Measurements from ENCODE around the gene BOK. TPM values are rescaled to one million over a fixed set of nuclear protein-coding genes. Genes with fewer than 3 reads are reported as not detected.

BOK gene
- total and polyA plus RNA-seq, 9 of the 15 experiments (the other 6 are each of a cell fraction or from before 2014, with no cell fraction given) = 0.03 to 3.3 (median 2.0) TPM; not detected in 1

GRCh38 chr2:241511091-241511741, 47.3 kb upstream of the BOK start:
- TF ChIP-seq ZBTB5 (IDR thresholded peaks at IDR 0.05) (no peak), NR2F6 (CRISPR knock-in tag; IDR thresholded peaks at IDR 0.05) (no peak)
- H3K9me3 ChIP-seq (replicated peaks; ENCODE audit: control insufficient read depth, insufficient read depth, low read depth, low read length) = no peaks in the 10 kb centered on the region
- ChIA-PET POLR2A (interaction anchor here (0.7 kb wide), 1 partner anchor 8 kb away, joined by 3 read pairs; no protein-coding TSS in a partner anchor), CTCF (ENCODE audit: low intra/inter-chr PET ratio) (no interaction called here)
- no peak overlapping the region; a peak in 1 of 4 replicates for H3K9ac ChIP-seq (ENCODE audit: insufficient read depth in 1 of 2, low read depth in 2 of 2, low read length in 2 of 2)
- peaks cover 12 to 22% of the 10 kb centered on the region in 2 experiments; a peak in 4 of 5 replicates for H3K4me1 ChIP-seq (replicated peaks in 1 of 2; ENCODE audit: control insufficient read depth in 2 of 2, insufficient read depth in 2 of 2, low read length in 2 of 2)
- H3K9me1 ChIP-seq (ENCODE audit: control insufficient read depth, insufficient read depth, low read length) = no peaks in the 10 kb centered on the region
- H3K36me3 ChIP-seq (ENCODE audit: control insufficient read depth, insufficient read depth, low read length) = peaks cover 1% of the 10 kb centered on the region; the same call in 1 of the 3 replicates
- no peak for DNase-seq (ENCODE audit: extremely low read depth in 1 of 4, low spot score in 3 of 4)
- no peak overlapping the region for H3K27ac ChIP-seq (ENCODE audit: extremely low read depth, low read depth, low read length)
- intact Hi-C loops (cut with micrococcal nuclease) = no loop called here
- no peak overlapping the region for H3K4me3 ChIP-seq
- no peaks in the 10 kb centered on the region for H3K27me3 ChIP-seq (ENCODE audit: control insufficient read depth in 2 of 2, insufficient read depth in 2 of 2, low read length in 2 of 2)
- H4K20me1 ChIP-seq (replicated peaks; ENCODE audit: control insufficient read depth, insufficient read depth, low read length) = no peaks in the 10 kb centered on the region
- WGBS (ENCODE audit: insufficient coverage, low coverage, missing lambda C conversion rate) = 75% methylated on average over 6 of the region's 6 CpGs
- H3K4me2 ChIP-seq (ENCODE audit: insufficient read depth, low read length) = no peak overlapping the region
- no peak for ATAC-seq
- FAIRE-seq = no peak
- BruUV-seq (replicated peaks) = TSS peak; percentile 31
- no peak overlapping the region for H2AFZ ChIP-seq (ENCODE audit: low read depth, low read length)
- peaks cover 23% of the 10 kb centered on the region for H3K79me2 ChIP-seq (ENCODE audit: control insufficient read depth, insufficient read depth, low read length)
- in situ Hi-C loops (cut with MboI) = no loop called here

GRCh38 chr2:241514553-241514952, 44.0 kb upstream of the BOK start:
- DNase-seq (ENCODE audit: extremely low read depth in 1 of 4, low spot score in 3 of 4) (no peak), FAIRE-seq (no peak), ATAC-seq (peak; percentile 44)
- no peak overlapping the region for H3K9ac ChIP-seq (ENCODE audit: insufficient read depth in 1 of 2, low read depth in 2 of 2, low read length in 2 of 2)
- ChIA-PET POLR2A (interaction anchor here (0.6 to 0.9 kb wide), 2 partner anchors 10 to 94 kb away, joined by 3 read pairs; no protein-coding TSS in a partner anchor), CTCF (ENCODE audit: low intra/inter-chr PET ratio) (no interaction called here)
- no peaks in the 10 kb centered on the region; the same call in 1 of the 2 replicates for H3K9me3 ChIP-seq (replicated peaks; ENCODE audit: control insufficient read depth, insufficient read depth, low read depth, low read length)
- no peak overlapping the region for H3K4me2 ChIP-seq (ENCODE audit: insufficient read depth, low read length)
- no TSS peak for BruUV-seq (replicated peaks)
- no peaks in the 10 kb centered on the region for H3K36me3 ChIP-seq (ENCODE audit: control insufficient read depth, insufficient read depth, low read length)
- H4K20me1 ChIP-seq (replicated peaks; ENCODE audit: control insufficient read depth, insufficient read depth, low read length) = no peaks in the 10 kb centered on the region
- no peak overlapping the region for H3K27ac ChIP-seq (ENCODE audit: extremely low read depth, low read depth, low read length)
- H3K4me1 ChIP-seq (replicated peaks in 1 of 2; ENCODE audit: control insufficient read depth in 2 of 2, insufficient read depth in 2 of 2, low read length in 2 of 2) = peaks cover 0 to under 1% of the 10 kb centered on the region in 2 experiments; a peak in 1 of 5 replicates
- in situ Hi-C loops (cut with MboI) (no loop called here), intact Hi-C loops (cut with micrococcal nuclease) (no loop called here)
- H3K4me3 ChIP-seq = no peak overlapping the region
- H3K27me3 ChIP-seq (ENCODE audit: control insufficient read depth in 2 of 2, insufficient read depth in 2 of 2, low read length in 2 of 2) = no peaks in the 10 kb centered on the region
- H2AFZ ChIP-seq (ENCODE audit: low read depth, low read length) = peak overlapping the region; percentile 65
- H3K79me2 ChIP-seq (ENCODE audit: control insufficient read depth, insufficient read depth, low read length) = no peaks in the 10 kb centered on the region
- 23% methylated on average over 5 of the region's 5 CpGs for WGBS (ENCODE audit: insufficient coverage, low coverage, missing lambda C conversion rate)
- no peaks in the 10 kb centered on the region for H3K9me1 ChIP-seq (ENCODE audit: control insufficient read depth, insufficient read depth, low read length)
- no peak for TF ChIP-seq SIRT6 (IDR thresholded peaks at IDR 0.05; ENCODE audit: low read depth, low read length)

Measured in K562 (cell line).